HEK293 (cell line): ENCODE measurements around the gene CDC42EP2.
"Not testable (repeated sequence)": the region's sequence is repeated elsewhere in the genome, so short reads cannot be mapped to it uniquely, and the experiment has no call there.

Experiments used
- SETDB1 ChIP-seq: IDR thresholded peaks from one replicate; pipeline ENCODE4 v1.6.1; 2017; ENCODE audit warnings: mild to moderate bottlenecking, low read length, moderate library complexity, mixed read lengths; ENCODE audit not compliant: insufficient read length
- ZNF146 ChIP-seq: fragments of 450-650 bp; formaldehyde crosslinking; IDR thresholded peaks from 2 replicates; pipeline ENCODE4 v1.5.1; 2016; ENCODE audit warnings: missing biosample characterization, missing genetic modification characterization
- ZNF174 ChIP-seq: fragments of 450-650 bp; formaldehyde crosslinking; IDR thresholded peaks from 2 replicates; pipeline ENCODE4 v1.5.0; 2017; ENCODE audit warnings: missing biosample characterization, mild to moderate bottlenecking, missing genetic modification characterization
- ZNF175 ChIP-seq: fragments of 450-650 bp; formaldehyde crosslinking; IDR thresholded peaks from 2 replicates; pipeline ENCODE4 v1.5.1; 2016; ENCODE audit warnings: missing biosample characterization, missing genetic modification characterization
- ZNF223 ChIP-seq: fragments of 450-650 bp; formaldehyde crosslinking; IDR thresholded peaks from 2 replicates; pipeline ENCODE4 v1.5.1; 2016; ENCODE audit warnings: missing biosample characterization, missing genetic modification characterization
- ZNF292 ChIP-seq: fragments of 450-650 bp; formaldehyde crosslinking; IDR thresholded peaks from 2 replicates; pipeline ENCODE4 v1.5.1; 2016; ENCODE audit warnings: low read depth, missing biosample characterization, missing genetic modification characterization, borderline replicate concordance
- ZNF354C ChIP-seq: fragments of 450-650 bp; formaldehyde crosslinking; IDR thresholded peaks from 2 replicates; pipeline ENCODE4 v1.5.1; 2016; ENCODE audit warnings: missing biosample characterization, missing genetic modification characterization, low read depth, borderline replicate concordance
- ZNF48 ChIP-seq: fragments of 450-650 bp; formaldehyde crosslinking; IDR thresholded peaks from 2 replicates; pipeline ENCODE4 v1.5.1; 2016; ENCODE audit warnings: missing biosample characterization, missing genetic modification characterization
- ZNF549 ChIP-seq: fragments of 450-650 bp; IDR thresholded peaks from 2 replicates; pipeline ENCODE4 v1.5.1; 2018; ENCODE audit warnings: missing biosample characterization, missing genetic modification characterization, mild to moderate bottlenecking, inconsistent platforms, moderate library complexity
- ZNF623 ChIP-seq: fragments of 450-650 bp; formaldehyde crosslinking; IDR thresholded peaks from 2 replicates; pipeline ENCODE4 v1.5.1; 2016; ENCODE audit warnings: missing biosample characterization, missing genetic modification characterization
- ZNF830 ChIP-seq: fragments of 450-650 bp; IDR thresholded peaks from 2 replicates; pipeline ENCODE4 v1.5.0; 2018; ENCODE audit warnings: missing biosample characterization, missing genetic modification characterization, low read depth, mild to moderate bottlenecking, moderate library complexity
- TF ChIP-seq, protein P1 (sequence below): fragments of 450-650 bp; formaldehyde crosslinking; IDR thresholded peaks from 2 replicates; pipeline ENCODE4 v1.5.1; 2016; ENCODE audit warnings: missing biosample characterization, missing genetic modification characterization
- TF ChIP-seq, protein P2 (sequence below): fragments of 450-650 bp; formaldehyde crosslinking; IDR thresholded peaks from 2 replicates; pipeline ENCODE4 v1.5.1; 2016; ENCODE audit warnings: missing biosample characterization, missing genetic modification characterization, low read depth

DNA sequence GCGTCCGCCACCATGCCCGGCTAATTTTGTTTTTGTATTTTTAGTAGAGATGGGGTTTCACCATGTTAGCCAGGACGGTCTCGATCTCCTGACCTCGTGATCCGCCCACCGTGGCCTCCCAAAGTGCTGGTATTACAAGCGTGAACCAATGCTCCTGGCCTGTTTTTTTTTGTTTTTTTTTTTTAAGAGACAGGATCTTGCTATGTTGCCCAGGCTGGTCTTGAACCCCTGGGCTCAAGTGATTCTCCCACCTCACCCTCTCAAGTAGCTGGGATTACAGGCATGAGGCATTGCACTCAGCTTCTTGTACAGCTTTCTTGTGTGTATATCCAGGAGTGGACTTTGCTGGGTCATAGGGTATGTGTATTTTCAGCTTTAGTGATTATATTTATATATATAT lies 17.9 kb downstream of the CDC42EP2 start:
- not testable (repeated sequence) for TF ChIP-seq ZNF223 (tag by site-specific recombination); ZNF146 (tag by site-specific recombination); ZNF549 (tag by site-specific recombination); ZNF175; SETDB1; ZNF48; ZNF830 (tag by site-specific recombination); ZNF623 (tag by site-specific recombination); ZNF354C (tag by site-specific recombination); ZNF174 (tag by site-specific recombination); ZNF292 (tag by site-specific recombination)
- TF ChIP-seq, protein P1, sequence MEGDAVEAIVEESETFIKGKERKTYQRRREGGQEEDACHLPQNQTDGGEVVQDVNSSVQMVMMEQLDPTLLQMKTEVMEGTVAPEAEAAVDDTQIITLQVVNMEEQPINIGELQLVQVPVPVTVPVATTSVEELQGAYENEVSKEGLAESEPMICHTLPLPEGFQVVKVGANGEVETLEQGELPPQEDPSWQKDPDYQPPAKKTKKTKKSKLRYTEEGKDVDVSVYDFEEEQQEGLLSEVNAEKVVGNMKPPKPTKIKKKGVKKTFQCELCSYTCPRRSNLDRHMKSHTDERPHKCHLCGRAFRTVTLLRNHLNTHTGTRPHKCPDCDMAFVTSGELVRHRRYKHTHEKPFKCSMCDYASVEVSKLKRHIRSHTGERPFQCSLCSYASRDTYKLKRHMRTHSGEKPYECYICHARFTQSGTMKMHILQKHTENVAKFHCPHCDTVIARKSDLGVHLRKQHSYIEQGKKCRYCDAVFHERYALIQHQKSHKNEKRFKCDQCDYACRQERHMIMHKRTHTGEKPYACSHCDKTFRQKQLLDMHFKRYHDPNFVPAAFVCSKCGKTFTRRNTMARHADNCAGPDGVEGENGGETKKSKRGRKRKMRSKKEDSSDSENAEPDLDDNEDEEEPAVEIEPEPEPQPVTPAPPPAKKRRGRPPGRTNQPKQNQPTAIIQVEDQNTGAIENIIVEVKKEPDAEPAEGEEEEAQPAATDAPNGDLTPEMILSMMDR, result not testable (repeated sequence)
- TF ChIP-seq, protein P2, sequence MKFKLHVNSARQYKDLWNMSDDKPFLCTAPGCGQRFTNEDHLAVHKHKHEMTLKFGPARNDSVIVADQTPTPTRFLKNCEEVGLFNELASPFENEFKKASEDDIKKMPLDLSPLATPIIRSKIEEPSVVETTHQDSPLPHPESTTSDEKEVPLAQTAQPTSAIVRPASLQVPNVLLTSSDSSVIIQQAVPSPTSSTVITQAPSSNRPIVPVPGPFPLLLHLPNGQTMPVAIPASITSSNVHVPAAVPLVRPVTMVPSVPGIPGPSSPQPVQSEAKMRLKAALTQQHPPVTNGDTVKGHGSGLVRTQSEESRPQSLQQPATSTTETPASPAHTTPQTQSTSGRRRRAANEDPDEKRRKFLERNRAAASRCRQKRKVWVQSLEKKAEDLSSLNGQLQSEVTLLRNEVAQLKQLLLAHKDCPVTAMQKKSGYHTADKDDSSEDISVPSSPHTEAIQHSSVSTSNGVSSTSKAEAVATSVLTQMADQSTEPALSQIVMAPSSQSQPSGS (tag by site-specific recombination), result not testable (repeated sequence)
